Muscle layer of colon (tissue), 2 donors: ENCODE results near the gene RNF114.
"Not testable (repeated sequence)": the region's sequence is repeated elsewhere in the genome, so short reads cannot be mapped to it uniquely, and the experiment has no call there.

Source experiments
- H3K27ac ChIP-seq: one replicate; pipeline ENCODE4 v1.7.0; 2013; ENCODE audit warnings: low read depth, mild to moderate bottlenecking, low read length, moderate library complexity
- H3K27me3 ChIP-seq, 2 donors: one replicate each; pipeline ENCODE4 v1.7.0; 2013; ENCODE audit warnings: low read length in 2 of 2, mild to moderate bottlenecking in 2 of 2; ENCODE audit not compliant: insufficient read depth in 2 of 2, control insufficient read depth in 1 of 2
- H3K36me3 ChIP-seq: one replicate; pipeline ENCODE4 v1.7.0; 2013; ENCODE audit warnings: mild to moderate bottlenecking, low read length; ENCODE audit not compliant: insufficient read depth
- H3K4me1 ChIP-seq: one replicate; pipeline ENCODE4 v1.7.0; 2013; ENCODE audit warnings: mild to moderate bottlenecking, low read length; ENCODE audit not compliant: insufficient read depth
- H3K4me3 ChIP-seq, 2 donors: one replicate each; pipeline ENCODE4 v1.7.0; 2013; ENCODE audit warnings: low read length in 2 of 2, low read depth in 1 of 2, mild to moderate bottlenecking in 1 of 2, moderate library complexity in 1 of 2
- H3K9ac ChIP-seq: one replicate; pipeline ENCODE4 v1.7.0; 2013; ENCODE audit warnings: low read length
- H3K9me3 ChIP-seq: one replicate; pipeline ENCODE4 v1.7.0; 2013; ENCODE audit warnings: mild to moderate bottlenecking, low read length
- donor health status: abdominal sarcoma.
- donor health status: Adenocarcinoma of cecum.

Gene RNF114

GRCh38 chr20:49998478-49999188, 62.4 kb downstream of the RNF114 start:
- H3K9me3 ChIP-seq, H3K27me3 ChIP-seq, H3K4me3 ChIP-seq, H3K4me1 ChIP-seq, H3K36me3 ChIP-seq, H3K27ac ChIP-seq, H3K9ac ChIP-seq: not testable (repeated sequence)

- H3K27me3 ChIP-seq: no peaks in the 10 kb centered on the region
- no peak overlapping the region for H3K27ac ChIP-seq
- no peak overlapping the region for H3K4me3 ChIP-seq
These were observed 63.1 kb downstream of the RNF114 start for GRCh38 chr20:49999329-49999728.

GRCh38 chr20:50000548-50001222, 64.5 kb downstream of the RNF114 start:
- not testable (repeated sequence) for H3K27me3 ChIP-seq, H3K4me3 ChIP-seq, H3K4me1 ChIP-seq, H3K9me3 ChIP-seq, H3K36me3 ChIP-seq, H3K9ac ChIP-seq, H3K27ac ChIP-seq

More at GRCh38 chr20:49999329-49999728, 63.1 kb downstream of the RNF114 start:
- Histone ChIP-seq H3K9ac (no peak overlapping the region), H3K36me3 (no peaks in the 10 kb centered on the region), H3K4me1 (no peaks in the 10 kb centered on the region), H3K9me3 (no peaks in the 10 kb centered on the region)

GRCh38 chr20:50001784-50002311, 65.7 kb downstream of the RNF114 start:
- Histone ChIP-seq H3K27me3 (no peaks in the 10 kb centered on the region), H3K4me3 (no peak overlapping the region), H3K9ac (no peak overlapping the region), H3K9me3 (no peaks in the 10 kb centered on the region), H3K36me3 (no peaks in the 10 kb centered on the region), H3K4me1 (no peaks in the 10 kb centered on the region), H3K27ac (no peak overlapping the region)

GRCh38 chr20:50003253-50003656, 67.1 kb downstream of the RNF114 start:
- Histone ChIP-seq H3K36me3 (no peaks in the 10 kb centered on the region), H3K27ac (no peak overlapping the region), H3K4me1 (no peaks in the 10 kb centered on the region), H3K9ac (no peak overlapping the region), H3K4me3 (no peak overlapping the region), H3K9me3 (no peaks in the 10 kb centered on the region), H3K27me3 (no peaks in the 10 kb centered on the region)
